Urothelium cell line (cell line): Measurements from ENCODE around the gene RNF144B.
"Not testable (repeated sequence)": the region's sequence is repeated elsewhere in the genome, so short reads cannot be mapped to it uniquely, and the experiment has no call there.

Experiments used
- DNase-seq: peaks from one replicate; pipeline ENCODE4 v3.0.0; 2011; ENCODE audit warnings: low spot score, mixed read lengths
- FAIRE-seq: peaks from 2 replicates; lab custom pipeline; 2011; peaks lifted over from hg19 to GRCh38; lab: Jason Lieb, UNC

Gene RNF144B

DNA sequence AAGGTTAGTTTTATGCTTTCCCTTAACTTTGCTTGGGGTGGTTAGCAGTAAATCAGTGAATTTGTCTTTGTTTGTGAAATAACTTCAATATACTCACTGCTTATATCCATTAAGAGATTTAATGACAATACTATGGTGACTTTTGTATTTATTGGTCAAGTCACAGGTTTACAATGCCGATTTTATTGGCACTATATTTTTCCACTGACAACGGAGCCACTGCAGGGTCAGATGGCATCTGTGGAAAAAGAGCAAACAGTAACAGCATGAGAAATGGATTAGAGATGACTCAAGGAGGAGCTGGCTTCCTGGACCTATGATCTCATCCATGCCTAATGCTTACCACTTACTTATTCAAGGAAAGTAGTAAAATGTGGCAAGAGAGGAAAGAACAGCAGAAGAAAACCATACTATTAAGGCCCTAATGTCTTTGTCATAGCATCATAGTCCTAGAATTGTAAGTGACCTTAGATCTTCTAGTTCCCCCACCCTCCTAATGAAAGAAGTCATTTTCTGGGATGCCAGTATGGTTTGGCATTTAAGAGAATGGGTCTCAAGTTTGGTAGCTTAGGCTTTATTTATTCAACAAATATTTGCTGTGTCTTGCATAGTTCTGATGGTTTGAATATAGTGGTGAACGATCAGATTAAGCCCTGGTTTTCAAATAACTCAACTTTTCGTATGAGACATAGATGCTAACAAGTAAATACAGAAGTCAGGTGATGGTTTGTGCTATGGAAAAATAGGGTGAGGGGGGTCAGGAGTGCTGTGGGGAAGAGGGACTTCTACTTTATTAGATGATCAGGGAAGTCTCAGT lies 18.5 kb downstream of the RNF144B start:
- FAIRE-seq (no peak), DNase-seq (peak; percentile 70)

DNA sequence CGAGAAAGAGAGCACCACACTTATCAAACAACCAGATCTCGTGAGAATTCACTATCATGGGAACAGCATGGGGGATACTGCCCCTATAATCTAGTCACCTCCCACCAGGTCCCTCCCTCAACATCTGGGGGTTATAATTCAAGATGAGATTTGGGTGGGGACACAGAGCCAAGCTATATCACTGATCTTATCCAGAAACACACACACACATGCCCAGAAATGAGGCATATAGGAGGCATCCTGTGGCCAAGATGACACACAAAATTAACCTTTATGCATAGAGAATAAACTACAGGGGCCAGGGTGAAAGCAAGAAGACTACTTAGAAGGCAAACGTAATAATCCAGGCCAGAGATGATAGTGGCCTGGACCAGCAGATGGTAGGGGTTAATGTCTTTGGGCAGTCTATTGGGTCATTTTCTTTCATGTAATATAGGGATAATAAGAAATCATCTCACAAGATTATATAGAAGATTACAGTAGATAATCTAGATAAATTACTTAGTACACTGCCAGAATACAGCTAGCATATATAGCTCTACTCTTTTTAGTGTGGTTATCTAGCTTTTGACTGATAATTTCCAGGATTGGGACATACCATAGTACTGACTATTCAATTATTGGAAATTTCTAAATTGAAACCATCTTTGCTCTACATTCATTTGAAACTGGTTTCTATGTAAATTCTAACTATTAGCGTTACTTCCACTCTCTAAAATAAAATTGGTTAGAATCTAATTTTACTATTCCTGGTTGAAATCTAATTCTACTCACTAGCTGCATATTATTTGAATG lies 20.0 kb downstream of the RNF144B start:
- no peak for FAIRE-seq
- DNase-seq: no peak

- FAIRE-seq, DNase-seq: not testable (repeated sequence)
These were observed 22.5 kb downstream of the RNF144B start for GRCh38 chr6:18409602-18410001.

GRCh38 chr6:18410412-18410811 lies 23.3 kb downstream of the RNF144B start:
- no peak for FAIRE-seq

GRCh38 chr6:18412068-18412467 lies 24.9 kb downstream of the RNF144B start:
- no peak for DNase-seq

More at GRCh38 chr6:18410412-18410811, 23.3 kb downstream of the RNF144B start:
- DNase-seq: no peak

DNA sequence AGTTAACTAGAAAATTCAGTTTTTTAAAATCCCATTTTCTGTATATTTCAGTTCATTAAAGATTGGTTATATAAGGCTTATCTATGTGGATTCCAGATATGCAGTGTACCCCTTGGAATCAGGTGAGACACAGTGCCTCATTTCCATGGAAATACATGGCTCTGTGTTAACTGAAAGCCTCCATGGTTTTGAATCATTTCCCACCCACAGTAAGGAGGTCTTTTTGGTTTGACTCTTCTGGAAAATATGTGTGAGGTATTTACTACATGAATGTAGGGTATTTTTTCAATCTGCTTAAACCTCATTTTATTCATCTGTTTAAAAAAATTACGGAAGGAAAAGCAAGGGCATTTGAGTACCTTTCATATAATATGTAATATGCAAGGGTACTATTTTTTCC lies 25.5 kb downstream of the RNF144B start:
- FAIRE-seq (no peak), DNase-seq (no peak)

More at GRCh38 chr6:18412068-18412467, 24.9 kb downstream of the RNF144B start:
- FAIRE-seq: no peak

DNA sequence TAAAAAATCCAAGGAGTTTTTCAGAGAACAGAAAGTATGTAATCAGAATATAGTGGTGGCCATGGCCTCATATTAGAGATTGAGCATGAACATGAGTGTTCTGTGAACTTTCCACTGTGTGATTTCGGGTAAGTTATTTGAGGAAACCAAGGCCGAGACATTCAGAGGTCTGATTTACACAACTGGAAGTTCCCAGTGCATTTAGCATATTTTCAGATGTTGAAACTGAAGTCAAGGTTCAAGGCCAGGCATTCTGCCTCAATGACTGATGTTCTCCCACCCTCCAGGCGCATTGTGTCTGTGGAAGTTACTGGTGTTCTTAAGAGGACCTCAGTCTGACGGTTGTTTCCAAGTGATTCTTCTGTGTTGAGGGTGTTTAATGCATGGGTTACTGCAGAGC lies 26.2 kb downstream of the RNF144B start:
- FAIRE-seq: no peak
- no peak for DNase-seq

DNA sequence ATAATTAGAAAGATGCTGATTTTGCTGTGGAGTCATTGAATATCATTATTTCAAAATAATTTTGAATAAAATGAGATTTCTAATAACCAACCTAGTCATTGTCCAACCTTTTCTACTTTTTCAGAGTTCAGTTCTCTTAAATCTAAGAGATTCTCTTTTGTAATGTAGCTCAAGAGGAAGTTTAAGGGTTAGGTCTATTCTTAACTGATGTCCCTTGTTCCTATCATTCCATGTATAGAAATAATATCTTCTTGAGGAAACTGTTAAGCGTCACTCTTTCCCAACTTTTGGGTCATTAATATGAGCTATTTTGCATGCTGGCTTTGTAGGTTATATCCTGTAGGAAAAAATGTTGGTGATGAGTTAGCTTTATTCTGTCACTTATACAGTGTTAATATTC lies 27.0 kb downstream of the RNF144B start:
- DNase-seq: no peak
- no peak for FAIRE-seq

- FAIRE-seq: no peak
These were observed 28.1 kb downstream of the RNF144B start for GRCh38 chr6:18415207-18415606.

GRCh38 chr6:18415671-18416340 lies 28.7 kb downstream of the RNF144B start:
- FAIRE-seq (no peak), DNase-seq (no peak)

More at GRCh38 chr6:18415207-18415606, 28.1 kb downstream of the RNF144B start:
- DNase-seq: no peak

GRCh38 chr6:18416341-18416679 lies 29.2 kb downstream of the RNF144B start:
- no peak for FAIRE-seq

GRCh38 chr6:18420328-18420727 lies 33.2 kb downstream of the RNF144B start:
- FAIRE-seq (no peak), DNase-seq (no peak)

More at GRCh38 chr6:18416341-18416679, 29.2 kb downstream of the RNF144B start:
- no peak for DNase-seq

GRCh38 chr6:18422136-18422535 lies 35.0 kb downstream of the RNF144B start:
- DNase-seq: no peak
- no peak for FAIRE-seq

DNA sequence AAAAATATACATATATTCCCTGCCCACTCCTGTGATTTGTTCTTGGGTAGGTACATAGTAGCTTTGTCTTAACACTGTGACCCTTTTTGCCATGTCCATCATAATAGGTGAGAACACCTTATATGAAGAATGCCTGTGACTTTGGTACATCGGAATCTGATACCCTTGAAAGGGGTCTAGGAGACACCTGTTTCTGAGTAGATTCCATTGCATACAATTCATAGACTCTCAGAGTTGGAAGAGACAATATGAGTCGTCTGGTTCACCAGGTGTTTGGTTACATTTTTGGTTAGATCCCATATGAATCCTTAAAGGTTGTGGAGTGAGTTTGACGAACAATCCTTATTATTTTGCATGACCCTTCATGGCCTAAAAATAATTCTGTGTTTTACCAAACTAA lies 36.3 kb downstream of the RNF144B start:
- FAIRE-seq (no peak), DNase-seq (no peak)

DNA sequence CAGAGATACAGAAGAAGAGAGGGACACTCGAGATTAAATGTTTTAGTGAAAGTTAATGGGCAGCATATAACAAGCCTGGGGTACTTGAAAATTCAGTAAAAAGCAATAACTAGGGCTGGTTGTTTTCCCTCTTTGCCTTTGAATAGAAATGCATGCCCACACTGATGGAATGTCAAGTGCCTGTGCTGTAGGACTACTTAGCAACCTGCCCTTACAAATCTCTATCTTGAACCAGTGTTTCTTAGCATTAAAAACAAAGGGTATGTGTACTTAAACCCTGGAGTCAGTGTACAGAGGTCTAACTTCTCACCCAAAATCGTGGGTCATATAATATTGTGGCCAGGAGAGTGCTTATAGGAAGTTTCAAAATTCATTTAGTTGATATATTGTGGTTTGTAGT lies 37.1 kb downstream of the RNF144B start:
- FAIRE-seq (no peak), DNase-seq (no peak)

- DNase-seq (no peak), FAIRE-seq (no peak)
These were observed 38.1 kb downstream of the RNF144B start for GRCh38 chr6:18425218-18425617.

DNA sequence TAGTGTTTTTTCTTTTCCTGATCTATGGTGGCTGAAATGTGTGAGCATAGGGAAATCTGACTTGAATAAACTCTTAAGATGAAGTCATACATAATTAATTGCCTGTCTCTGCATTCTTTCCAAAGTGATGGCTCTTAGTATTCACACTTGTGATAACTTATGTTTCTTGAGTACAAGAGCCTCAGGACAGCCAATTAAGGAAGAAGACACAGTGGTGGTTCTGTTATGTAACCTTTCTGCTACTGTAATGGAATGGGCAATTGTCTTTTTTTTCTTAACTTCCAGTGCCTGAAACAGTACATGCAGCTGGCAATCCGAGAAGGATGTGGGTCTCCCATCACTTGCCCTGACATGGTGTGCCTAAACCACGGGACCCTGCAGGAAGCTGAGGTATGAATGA lies 40.1 kb downstream of the RNF144B start:
- no peak for FAIRE-seq

DNA sequence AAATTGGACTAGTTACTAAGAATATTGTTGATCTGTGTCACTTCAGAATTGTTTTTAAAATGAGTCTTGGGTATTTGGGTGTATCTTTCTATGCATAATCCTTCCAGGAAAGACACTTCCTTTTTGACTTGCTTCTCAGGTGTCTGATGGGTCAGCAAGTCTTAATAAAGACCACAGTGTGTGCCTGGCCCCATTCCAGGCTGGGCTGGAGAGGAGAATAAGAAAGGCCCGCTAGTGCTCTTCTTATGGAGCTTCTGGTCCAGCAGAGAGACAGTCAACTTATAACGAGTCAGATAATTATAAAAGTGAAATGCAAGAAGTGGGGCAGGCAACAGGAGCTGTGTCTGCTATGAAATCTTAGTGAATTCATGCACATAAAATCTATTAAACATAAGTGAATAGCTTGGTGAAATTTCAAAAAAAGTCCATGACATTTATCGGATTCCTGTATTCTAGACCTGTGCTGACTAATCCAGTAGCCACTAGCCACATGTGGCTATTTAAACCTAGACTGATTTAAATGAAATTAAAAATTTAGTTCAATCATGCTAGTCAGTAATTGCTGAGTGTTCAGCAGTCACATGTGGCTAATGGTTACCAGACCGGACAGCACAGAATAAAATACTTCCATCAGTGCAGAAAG lies 42.6 kb downstream of the RNF144B start:
- FAIRE-seq (no peak), DNase-seq (no peak)

More for the DNA sequence above, 40.1 kb downstream of the RNF144B start:
- DNase-seq: no peak

- DNase-seq: no peak
- no peak for FAIRE-seq
These were observed 44.4 kb downstream of the RNF144B start for GRCh38 chr6:18431581-18431980.

GRCh38 chr6:18432180-18432579 lies 45.0 kb downstream of the RNF144B start:
- FAIRE-seq (no peak), DNase-seq (no peak)

- FAIRE-seq (no peak), DNase-seq (no peak)
These were observed 45.5 kb downstream of the RNF144B start for GRCh38 chr6:18432619-18433018.
